AG04450 (cell line): Measurements from ENCODE around the gene KSR2. TPM values are rescaled to one million over a fixed set of nuclear protein-coding genes. Genes with fewer than 3 reads are reported as not detected.

Experiments used
- CTCF ChIA-PET: fragments of 300-600, 350-600 bp; formaldehyde crosslinking; extraction: SDS; loops from one replicate; lab custom pipeline; 2022; ENCODE audit warnings: antibody characterized with exemption, inconsistent platforms; lab: Charles Lee
- POLR2A ChIA-PET: fragments of 350-600 bp; formaldehyde crosslinking; extraction: SDS; loops from one replicate; lab custom pipeline; 2021; ENCODE audit warnings: antibody characterized with exemption, inconsistent platforms; lab: Yijun Ruan, JAX
- DNase-seq: peaks from one replicate; pipeline ENCODE4 v3.0.0-alpha.2; 2011; ENCODE audit warnings: low read depth, low spot score
- H3K27ac ChIP-seq: one replicate; pipeline ENCODE4 v1.5.1; 2012; ENCODE audit warnings: low read depth, low read length, control low read depth
- H3K27me3 ChIP-seq: one replicate; pipeline ENCODE4 v1.6.0; 2012; ENCODE audit warnings: low read length; ENCODE audit not compliant: control insufficient read depth, insufficient read depth
- H3K4me3 ChIP-seq: 2 replicates; pipeline ENCODE4 v1.5.1; 2011; ENCODE audit warnings: mild to moderate bottlenecking, low read depth, low read length, control low read depth
- H3K9me3 ChIP-seq: 2 replicates; pipeline ENCODE4 v1.5.1; 2012; ENCODE audit warnings: low read length; ENCODE audit not compliant: control insufficient read depth, insufficient read depth
- CTCF ChIP-seq: IDR thresholded peaks from 2 replicates; pipeline ENCODE4 v1.5.1; 2011; ENCODE audit warnings: low read depth, low read length, control low read depth, inconsistent platforms
- polyA plus RNA-seq: library from polyadenylated mRNA; depleted of rRNA; stranded (reverse); fragments of >200 nt; gene quantifications from 2 replicates; pipeline ENCODE4 v1.2.3, GENCODE V29; 2011

KSR2 gene
- polyA plus RNA-seq, 1 experiment: not detected

- H3K9me3 ChIP-seq: peaks cover 64% of the 10 kb centered on the region
- no peak overlapping the region for H3K4me3 ChIP-seq
- DNase-seq: no peak
- ChIA-PET POLR2A (no interaction called here), CTCF (no interaction called here)
- no peak for TF ChIP-seq CTCF
- no peaks in the 10 kb centered on the region for H3K27me3 ChIP-seq
- no peak overlapping the region for H3K27ac ChIP-seq
These were observed 556.2 kb downstream of the KSR2 start for GRCh38 chr12:117412465-117413188.

- no peak overlapping the region for H3K4me3 ChIP-seq
- H3K27ac ChIP-seq: no peak overlapping the region
- no peaks in the 10 kb centered on the region for H3K27me3 ChIP-seq
- CTCF ChIA-PET: no interaction called here
- no peak for TF ChIP-seq CTCF
- H3K9me3 ChIP-seq: peaks cover 62% of the 10 kb centered on the region
- DNase-seq: no peak
- POLR2A ChIA-PET: no interaction called here
These were observed 559.5 kb downstream of the KSR2 start for GRCh38 chr12:117409286-117409685.

- CTCF ChIA-PET: no interaction called here
These were observed 560.5 kb downstream of the KSR2 start for GRCh38 chr12:117408161-117408791.

GRCh38 chr12:117404940-117405339 is 563.9 kb downstream of the KSR2 start:
- Histone ChIP-seq H3K27ac (no peak overlapping the region), H3K9me3 (peaks cover 68% of the 10 kb centered on the region), H3K27me3 (no peaks in the 10 kb centered on the region), H3K4me3 (no peak overlapping the region)
- no peak for DNase-seq
- ChIA-PET POLR2A (no interaction called here), CTCF (no interaction called here)
- no peak for TF ChIP-seq CTCF

More at GRCh38 chr12:117408161-117408791, 560.5 kb downstream of the KSR2 start:
- Histone ChIP-seq H3K4me3 (no peak overlapping the region), H3K27ac (no peak overlapping the region), H3K9me3 (peaks cover 57% of the 10 kb centered on the region), H3K27me3 (no peaks in the 10 kb centered on the region)
- no peak for TF ChIP-seq CTCF
- no peak for DNase-seq
- POLR2A ChIA-PET: no interaction called here

- H3K27ac ChIP-seq: no peak overlapping the region
- H3K27me3 ChIP-seq: no peaks in the 10 kb centered on the region
- TF ChIP-seq CTCF: no peak
- DNase-seq: no peak
- peaks cover 62% of the 10 kb centered on the region for H3K9me3 ChIP-seq
- ChIA-PET CTCF (no interaction called here), POLR2A (no interaction called here)
- H3K4me3 ChIP-seq: no peak overlapping the region
These were observed 564.5 kb downstream of the KSR2 start for GRCh38 chr12:117404203-117404853.
